Measurements from ENCODE around the gene KCNJ5. TPM values are rescaled to one million over a fixed set of nuclear protein-coding genes. Genes with fewer than 3 reads are reported as not detected.

KCNJ5 gene
- polyA plus RNA-seq, 1 donor (not counting 4 experiments of a cell fraction or from before 2014, with no cell fraction given): 0.59 TPM

- Histone ChIP-seq H3K4me2 (ENCODE audit: control insufficient read depth, extremely low read depth, insufficient read depth, low read depth, low read length) (peak overlapping the region; percentile 95), H3K9ac (ENCODE audit: control insufficient read depth, extremely low read depth, insufficient read depth, low read length) (peak overlapping the region; percentile 82), H3K79me2 (ENCODE audit: control insufficient read depth, insufficient read depth, low read length) (peaks cover 4% of the 10 kb centered on the region), H3K9me1 (ENCODE audit: control insufficient read depth, extremely low read depth, insufficient read depth, low read length) (no peaks in the 10 kb centered on the region), H3K27me3 (ENCODE audit: control insufficient read depth, extremely low read depth, insufficient read depth, low read length) (no peaks in the 10 kb centered on the region), H3K27ac (ENCODE audit: control insufficient read depth, insufficient read depth, low read length) (peak overlapping the region; percentile 92), H3K36me3 (ENCODE audit: control insufficient read depth in 2 of 2, extremely low read depth in 1 of 2, insufficient read depth in 2 of 2, low read length in 2 of 2) (peaks cover 2 to 4% of the 10 kb centered on the region in 2 experiments), H3K4me3 (ENCODE audit: control insufficient read depth in 2 of 3, extremely low read depth in 1 of 3, insufficient read depth in 2 of 3, low read depth in 1 of 3, low read length in 3 of 3) (peak overlapping the region; percentile 34 to 69 (median 65)), H2AFZ (ENCODE audit: control insufficient read depth, low read length) (peak overlapping the region; percentile 96), H3K4me1 (ENCODE audit: control insufficient read depth, extremely low read depth, insufficient read depth, low read length) (peaks cover 49% of the 10 kb centered on the region), H3K9me3 (ENCODE audit: control insufficient read depth, low read depth, low read length) (no peaks in the 10 kb centered on the region), H4K20me1 (ENCODE audit: control insufficient read depth, extremely low read depth, insufficient read depth, low read length) (no peaks in the 10 kb centered on the region)
- FAIRE-seq: peak; percentile 96
- DNase-seq (ENCODE audit: low read depth, low spot score): no peak
- dilution Hi-C loops (cut with MboI; ENCODE audit: extremely low pct_ligation_motif_present, low sequenced_read_pairs): no loop called here
- TF ChIP-seq EZH2 (IDR thresholded peaks at IDR 0.05; ENCODE audit: low read length): no peak
- TF ChIP-seq CTCF (optimal IDR thresholded peaks at IDR 0.05 in 1 of 3, IDR thresholded peaks at IDR 0.05 in 1 of 3, conservative IDR thresholded peaks at IDR 0.05 in 1 of 3; ENCODE audit: extremely low read depth in 1 of 3, insufficient read depth in 2 of 3, low read length in 3 of 3): no peak
Measured at GRCh38 chr11:128941573-128942271, 50.6 kb downstream of the KCNJ5 start.

GRCh38 chr11:128942272-128942612, 51.1 kb downstream of the KCNJ5 start:
- TF ChIP-seq EZH2 (IDR thresholded peaks at IDR 0.05; ENCODE audit: low read length) (no peak), CTCF (optimal IDR thresholded peaks at IDR 0.05 in 1 of 3, IDR thresholded peaks at IDR 0.05 in 1 of 3, conservative IDR thresholded peaks at IDR 0.05 in 1 of 3; ENCODE audit: extremely low read depth in 1 of 3, insufficient read depth in 2 of 3, low read length in 3 of 3) (no peak)
- H3K27ac ChIP-seq (ENCODE audit: control insufficient read depth, insufficient read depth, low read length): peak overlapping the region; percentile 92
- no peak for FAIRE-seq

More at GRCh38 chr11:128942272-128942612, 51.1 kb downstream of the KCNJ5 start:
- peaks cover 49% of the 10 kb centered on the region for H3K4me1 ChIP-seq (ENCODE audit: control insufficient read depth, extremely low read depth, insufficient read depth, low read length)
- peaks cover 1 to 2% of the 10 kb centered on the region in 2 experiments for H3K36me3 ChIP-seq (ENCODE audit: control insufficient read depth in 2 of 2, extremely low read depth in 1 of 2, insufficient read depth in 2 of 2, low read length in 2 of 2)
- H3K9ac ChIP-seq (ENCODE audit: control insufficient read depth, extremely low read depth, insufficient read depth, low read length): peak overlapping the region; percentile 82
- H3K27me3 ChIP-seq (ENCODE audit: control insufficient read depth, extremely low read depth, insufficient read depth, low read length): no peaks in the 10 kb centered on the region
- peaks cover 4% of the 10 kb centered on the region for H3K79me2 ChIP-seq (ENCODE audit: control insufficient read depth, insufficient read depth, low read length)
- dilution Hi-C loops (cut with MboI; ENCODE audit: extremely low pct_ligation_motif_present, low sequenced_read_pairs): no loop called here
- peak overlapping the region; percentile 34 to 69 (median 65) for H3K4me3 ChIP-seq (ENCODE audit: control insufficient read depth in 2 of 3, extremely low read depth in 1 of 3, insufficient read depth in 2 of 3, low read depth in 1 of 3, low read length in 3 of 3)
- H3K4me2 ChIP-seq (ENCODE audit: control insufficient read depth, extremely low read depth, insufficient read depth, low read depth, low read length): peak overlapping the region; percentile 95
- peak overlapping the region; percentile 96 for H2AFZ ChIP-seq (ENCODE audit: control insufficient read depth, low read length)
- DNase-seq (ENCODE audit: low read depth, low spot score): no peak
- no peaks in the 10 kb centered on the region for H3K9me3 ChIP-seq (ENCODE audit: control insufficient read depth, low read depth, low read length)
- H4K20me1 ChIP-seq (ENCODE audit: control insufficient read depth, extremely low read depth, insufficient read depth, low read length): no peaks in the 10 kb centered on the region
- no peaks in the 10 kb centered on the region for H3K9me1 ChIP-seq (ENCODE audit: control insufficient read depth, extremely low read depth, insufficient read depth, low read length)
